IPS-NIHi7 (cell line): ENCODE measurements around the gene RAI1.

Experiments
- DNase-seq: peaks from one replicate; pipeline ENCODE4 v3.0.0; 2012; ENCODE audit warnings: mixed read lengths; ENCODE audit errors: extremely low spot score

The RAI1 gene

DNA sequence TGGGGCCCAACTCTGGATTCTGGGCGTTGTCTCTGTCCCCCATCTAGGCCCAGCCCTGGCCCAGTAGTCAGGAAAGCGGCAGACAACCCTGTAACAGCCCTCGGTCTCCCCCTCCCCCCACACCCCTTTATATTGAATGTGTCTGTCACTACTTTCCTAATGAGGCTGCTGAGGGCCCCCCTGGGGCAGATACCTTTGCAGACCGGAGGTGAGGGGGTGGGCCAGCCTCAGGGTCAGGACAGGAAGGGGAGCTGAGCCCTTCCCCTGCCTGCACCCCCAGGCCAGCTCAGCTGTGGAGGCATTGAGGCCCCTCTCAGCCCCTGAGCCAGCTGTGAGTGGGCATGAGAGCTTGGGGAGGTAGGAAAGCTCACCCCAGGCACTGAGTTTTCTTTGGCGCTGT is 17.1 kb downstream of the RAI1 start:
- no peak for DNase-seq

DNA sequence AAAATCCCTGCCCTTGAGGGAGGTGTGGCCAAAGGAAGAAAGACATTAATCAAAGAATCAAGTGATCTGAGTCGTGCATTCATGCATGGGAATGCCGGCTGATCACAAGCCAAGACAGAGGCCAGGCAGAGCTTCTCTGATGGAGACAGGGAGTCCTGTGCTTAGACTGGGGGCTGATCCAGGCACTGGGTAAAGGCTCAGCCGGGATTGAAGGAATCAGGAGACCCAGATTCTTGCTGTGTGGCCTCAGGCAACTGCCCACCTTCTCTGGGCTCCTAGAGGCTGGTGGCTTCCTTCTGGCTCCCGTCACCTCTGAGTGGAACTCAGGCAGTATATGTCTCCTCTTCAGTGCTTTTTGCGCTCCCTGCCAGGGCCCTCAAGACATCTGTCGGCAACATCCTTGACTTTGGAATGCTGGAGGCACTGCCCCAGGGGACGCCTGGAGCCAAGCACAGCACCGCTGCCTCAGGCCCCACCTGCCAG is 17.7 kb downstream of the RAI1 start:
- no peak for DNase-seq

DNA sequence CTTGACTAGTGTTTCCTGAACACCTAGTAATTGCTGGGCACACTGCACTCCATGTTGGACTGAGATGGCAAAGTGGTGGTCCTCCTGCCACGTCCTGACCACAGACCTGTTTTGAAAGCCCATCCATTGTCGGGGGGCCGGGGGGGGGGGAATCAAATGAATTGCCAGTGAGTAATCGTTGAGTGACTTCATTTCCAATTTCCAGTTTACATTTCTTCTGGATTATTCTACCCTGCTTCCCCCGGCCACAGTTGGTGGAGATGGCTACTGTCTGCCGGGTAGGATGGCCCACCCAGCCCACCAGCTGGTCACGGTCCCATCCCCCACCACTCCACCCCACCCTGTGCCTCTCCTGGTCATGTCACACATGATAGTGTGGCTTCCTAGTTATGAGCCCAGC is 18.2 kb downstream of the RAI1 start:
- no peak for DNase-seq

DNA sequence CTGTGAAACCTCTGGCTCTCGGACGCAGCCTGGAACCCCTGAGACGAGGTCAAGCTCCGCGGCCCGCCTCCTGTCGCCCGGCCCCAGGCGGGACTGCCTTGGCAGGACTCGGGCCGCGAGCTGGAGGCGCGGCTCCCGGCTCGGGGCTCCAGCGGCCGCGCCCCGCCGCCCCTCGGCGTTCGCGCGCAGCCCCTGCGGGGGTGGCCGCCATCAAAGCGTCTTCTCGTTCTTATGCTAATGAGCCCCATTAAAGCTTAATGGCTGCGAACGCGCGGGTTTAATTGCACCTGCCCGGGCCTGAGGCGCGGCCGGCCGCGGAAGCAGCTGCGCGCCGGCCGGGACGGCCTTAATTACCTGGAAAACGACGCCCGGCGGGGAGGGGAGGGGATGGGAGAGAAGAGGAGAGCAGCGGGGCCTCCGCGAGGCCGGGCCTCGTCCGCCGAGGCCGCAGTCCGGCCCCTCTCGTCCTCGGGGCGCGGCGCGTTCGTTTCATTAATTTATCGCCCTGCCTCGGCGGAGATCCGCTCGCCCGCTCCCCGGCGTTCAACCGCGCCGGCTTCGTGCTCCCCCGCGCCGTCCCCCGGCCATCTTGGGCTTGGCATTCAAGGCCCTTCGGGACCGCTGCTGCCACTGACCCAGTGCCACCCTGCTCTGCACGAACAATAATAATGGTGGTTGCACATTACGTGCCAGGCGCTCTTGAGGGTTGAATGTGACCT is 19.2 kb downstream of the RAI1 start:
- peak; percentile 84 for DNase-seq

DNA sequence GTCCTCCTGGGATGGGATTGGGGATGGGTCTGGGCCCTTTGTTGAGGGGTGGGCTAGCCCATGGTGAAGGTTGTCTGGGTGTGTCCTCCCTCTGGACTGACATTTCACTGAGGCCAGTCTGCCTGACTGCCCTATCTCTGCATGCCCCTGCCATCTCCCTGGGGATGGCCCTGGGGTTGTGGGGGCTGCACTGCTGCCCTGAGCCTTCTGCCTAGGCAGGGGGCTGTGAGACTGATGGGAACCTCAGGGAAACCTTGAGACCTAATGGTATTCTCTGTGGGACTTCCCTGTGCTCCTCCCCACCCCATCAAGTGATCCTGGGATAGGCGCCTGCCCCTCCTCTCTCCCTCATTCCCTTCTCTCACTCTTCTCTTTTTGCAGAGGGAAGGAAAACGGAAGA is 19.9 kb downstream of the RAI1 start:
- DNase-seq: no peak

DNA sequence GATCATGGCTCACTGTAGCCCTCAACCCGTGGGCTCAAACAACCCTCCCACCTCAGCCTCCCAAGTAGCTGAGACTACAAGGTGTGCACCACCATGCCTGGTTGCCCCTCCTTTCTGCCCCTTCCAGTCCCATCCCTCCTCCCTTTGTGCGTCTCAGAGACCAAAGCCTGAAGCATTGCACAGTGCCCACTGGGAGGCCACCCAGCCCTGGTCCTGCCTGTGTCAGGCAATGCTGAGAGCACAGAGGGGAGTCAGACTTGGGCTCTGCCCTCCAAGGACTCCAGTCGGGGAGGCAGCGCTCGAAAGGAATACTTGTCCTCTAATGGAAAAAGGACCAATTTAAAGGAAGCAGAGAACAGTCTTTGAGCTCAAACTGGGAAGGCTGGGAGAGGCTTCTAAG is 20.4 kb downstream of the RAI1 start:
- DNase-seq: no peak

DNA sequence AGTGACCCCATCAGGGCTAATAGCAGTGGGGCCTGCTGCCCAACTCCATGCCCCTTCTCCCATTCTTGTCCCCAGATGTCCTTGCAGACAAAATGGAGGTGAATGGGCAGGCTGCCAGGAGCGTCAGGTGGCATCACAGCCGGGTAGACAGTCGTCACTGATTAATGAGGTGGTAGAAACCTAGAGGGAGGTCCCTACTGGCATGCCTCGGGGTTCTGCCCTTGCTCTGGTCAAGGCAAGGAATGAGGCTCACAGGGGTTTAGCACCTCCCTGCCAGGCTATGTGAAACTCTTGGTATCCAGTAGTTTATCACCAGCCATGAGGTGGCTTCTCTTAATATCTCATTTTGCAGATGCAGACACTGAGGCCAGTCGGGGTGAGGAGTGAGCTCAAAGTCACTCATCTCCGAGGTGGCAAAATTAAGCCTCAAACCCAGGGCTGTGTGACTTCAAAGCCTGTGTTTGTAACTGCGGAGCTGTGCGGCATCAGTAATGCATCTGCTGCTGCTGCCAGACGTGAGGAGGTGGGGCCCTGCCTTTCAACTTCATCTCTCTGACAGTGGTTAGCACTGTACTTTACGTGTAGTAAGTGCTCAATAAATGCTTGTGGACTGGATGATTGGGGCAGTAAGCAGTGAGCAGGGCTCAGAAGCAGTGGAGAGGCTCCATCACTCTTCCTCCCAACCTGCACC is 21.3 kb downstream of the RAI1 start:
- DNase-seq: no peak

DNA sequence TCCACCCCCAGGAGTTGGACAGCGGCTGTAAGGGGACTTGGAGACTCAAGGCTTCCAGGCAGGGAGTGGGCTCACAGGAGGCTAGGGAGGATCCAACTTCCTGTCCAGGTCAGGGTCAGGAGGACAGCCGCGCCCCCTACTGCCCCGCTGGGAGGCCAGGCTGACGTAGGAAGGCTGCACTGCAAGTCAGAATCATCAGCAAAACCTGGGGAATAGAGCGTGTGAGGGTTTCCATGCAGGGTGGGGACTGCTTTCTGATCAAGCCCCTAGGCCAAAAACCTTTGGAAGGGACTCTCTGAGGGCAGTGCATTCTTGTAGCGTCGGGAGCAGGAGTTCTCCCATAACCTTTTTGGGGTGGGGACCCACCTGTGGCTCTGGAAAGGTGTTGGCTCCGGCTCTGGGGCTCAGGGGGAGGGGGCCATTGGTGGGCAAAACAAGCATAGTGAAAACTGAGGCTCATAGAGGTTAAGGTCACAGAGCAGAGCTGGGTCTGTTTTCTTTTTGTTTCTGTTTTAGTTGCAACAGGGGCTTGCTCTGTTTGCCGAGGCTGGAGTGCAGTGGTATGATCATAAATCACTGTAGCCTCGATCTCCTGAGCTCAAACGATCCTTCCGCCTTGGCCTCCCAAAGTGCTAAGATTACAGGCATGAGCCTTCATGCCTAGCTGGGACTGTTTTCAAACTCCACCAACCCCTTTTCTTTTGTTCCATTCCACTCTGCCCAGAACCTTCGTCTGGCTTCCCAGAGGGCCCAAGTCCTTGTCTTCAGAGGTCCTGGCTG is 22.1 kb downstream of the RAI1 start:
- DNase-seq: peak; percentile 60

DNA sequence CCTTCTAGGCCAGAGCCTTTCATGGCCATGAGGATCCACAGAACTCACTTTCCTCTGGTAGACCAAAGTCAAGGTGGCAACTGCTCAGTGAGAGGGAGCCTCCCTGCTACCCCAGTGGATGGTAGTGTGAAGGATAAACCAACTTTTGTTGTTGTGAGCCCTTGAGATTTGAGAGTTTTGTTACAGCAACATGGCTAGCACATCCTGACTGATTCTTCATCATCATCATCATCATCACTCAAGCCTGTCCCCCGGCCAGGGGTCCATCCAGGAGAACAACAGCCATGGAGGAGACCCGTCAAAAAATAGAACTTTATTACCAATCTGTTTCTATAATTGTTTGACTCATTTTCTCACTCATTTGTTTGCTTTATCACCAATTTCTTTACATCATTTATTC is 23.7 kb downstream of the RAI1 start:
- no peak for DNase-seq

DNA sequence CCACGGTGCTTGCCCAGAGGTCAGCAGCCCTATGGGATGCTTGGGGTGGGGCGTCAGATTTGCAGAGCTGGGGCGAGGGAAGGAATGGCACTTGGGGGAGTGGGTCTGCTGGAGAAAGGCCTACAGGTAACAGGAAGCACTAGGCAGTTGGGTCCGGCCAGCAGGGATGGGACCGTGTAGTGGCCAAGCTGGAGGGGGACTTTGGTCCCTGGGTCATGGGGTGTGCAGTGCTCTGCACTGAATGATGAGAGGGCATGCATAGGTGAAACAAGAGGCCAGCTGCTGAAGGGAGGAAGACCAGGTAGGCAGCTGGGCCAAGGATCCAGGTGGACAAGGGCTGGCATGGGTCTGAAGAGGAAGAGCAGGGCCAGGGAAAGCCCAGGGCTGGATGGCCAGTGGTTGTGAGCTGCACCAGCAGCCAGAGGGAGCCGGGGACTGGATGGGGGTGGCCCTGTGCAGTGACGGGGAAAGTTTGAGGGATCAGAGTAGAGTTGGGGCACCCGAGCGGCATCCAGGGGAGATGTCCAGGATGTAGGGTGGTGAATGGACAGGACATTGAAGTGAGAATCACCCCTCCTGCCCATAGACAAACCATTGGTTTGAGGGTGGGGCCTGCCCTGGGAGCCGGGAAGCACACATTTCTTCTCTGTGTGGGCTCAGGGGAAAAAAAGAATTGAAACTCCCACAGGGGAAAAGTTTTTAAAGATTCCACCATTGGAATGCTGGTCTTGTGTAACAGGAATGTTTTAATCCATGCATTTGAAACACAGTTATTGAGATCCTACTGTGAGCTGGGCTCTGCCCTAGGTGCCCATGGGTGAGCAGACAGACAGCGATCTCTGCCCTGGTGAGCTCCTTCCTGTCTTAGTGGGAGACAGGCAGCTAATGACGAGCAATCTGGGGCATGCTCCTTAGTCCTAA is 25.1 kb downstream of the RAI1 start:
- no peak for DNase-seq

DNA sequence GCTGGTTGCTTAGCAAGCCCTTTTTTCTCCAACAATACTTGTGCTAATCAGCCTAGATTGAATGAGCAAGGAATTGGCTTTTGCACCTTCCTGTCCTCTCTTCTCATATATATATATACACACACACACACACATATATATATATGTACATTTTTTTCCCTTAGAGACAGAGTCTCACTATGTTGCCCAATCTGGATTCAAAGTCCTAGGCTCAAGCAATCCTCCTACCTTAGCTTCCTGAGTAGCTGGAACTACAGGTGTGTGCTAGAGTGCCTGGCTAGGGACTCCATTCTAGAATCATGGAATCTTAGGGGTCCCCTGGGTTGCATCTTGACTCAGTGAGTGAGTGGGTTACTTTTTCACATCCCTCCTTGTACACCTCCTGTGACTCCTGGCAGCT is 27.0 kb downstream of the RAI1 start:
- no peak for DNase-seq

DNA sequence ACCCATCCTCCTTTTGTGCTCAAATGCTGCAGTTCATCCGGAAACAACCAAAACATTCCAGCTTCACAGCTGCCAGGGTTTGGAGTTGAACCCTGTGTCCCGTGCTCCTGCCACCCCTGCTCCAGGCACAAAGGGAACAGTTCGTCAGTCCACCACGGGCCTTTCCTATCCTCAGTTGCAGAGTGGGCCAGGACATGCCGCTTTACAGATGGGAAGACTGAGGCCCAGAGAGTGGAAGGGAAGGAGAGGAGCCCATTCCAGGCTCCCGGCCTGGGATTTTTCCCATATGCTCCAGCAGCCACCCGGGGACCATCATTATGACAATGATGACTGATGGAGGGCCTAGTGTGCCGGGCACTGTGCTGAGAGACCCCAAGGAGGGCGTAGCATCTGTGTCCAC is 27.6 kb downstream of the RAI1 start:
- DNase-seq: no peak

DNA sequence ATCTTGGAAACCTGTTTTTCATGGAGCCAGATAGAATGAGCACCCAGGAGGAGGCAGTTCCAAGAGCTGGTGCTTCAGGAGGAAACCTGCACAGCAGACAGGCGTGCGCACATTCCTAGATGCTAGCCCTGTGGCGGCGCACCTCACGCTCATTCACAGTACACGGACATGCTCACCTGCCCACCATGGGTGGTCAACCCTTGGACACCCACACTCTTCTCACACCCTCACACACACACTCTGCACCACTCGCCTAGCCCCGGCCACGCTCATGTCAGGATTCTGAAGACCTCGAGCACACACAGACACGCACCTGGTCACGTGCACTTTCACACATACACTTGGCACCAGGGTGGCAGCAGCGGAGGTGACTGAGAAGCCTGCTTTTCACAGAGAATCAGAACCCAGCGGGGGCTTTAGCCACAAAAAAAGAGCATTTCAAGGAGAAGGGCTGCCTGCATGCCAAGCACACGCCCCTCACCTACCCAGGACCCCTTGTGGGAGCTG is 28.6 kb downstream of the RAI1 start:
- DNase-seq: no peak

DNA sequence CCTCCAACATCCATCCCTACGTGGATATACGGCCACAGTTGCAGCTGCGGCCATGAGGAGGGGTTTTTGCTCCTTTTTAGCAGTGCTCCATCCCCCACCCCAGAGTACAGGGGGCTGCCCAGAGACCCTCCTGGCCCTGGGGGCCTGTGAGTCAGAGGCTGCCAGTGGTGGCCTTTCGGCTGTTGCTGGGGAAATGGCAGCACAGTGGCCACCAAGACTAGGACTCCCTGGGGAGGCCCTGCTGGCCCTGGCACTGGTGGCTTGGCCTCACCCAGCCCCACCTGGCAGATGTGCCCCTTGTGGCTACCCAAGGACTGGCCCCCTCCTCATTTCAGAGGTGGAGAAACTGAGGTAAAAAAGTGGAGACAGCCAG is 29.1 kb downstream of the RAI1 start:
- DNase-seq: no peak

DNA sequence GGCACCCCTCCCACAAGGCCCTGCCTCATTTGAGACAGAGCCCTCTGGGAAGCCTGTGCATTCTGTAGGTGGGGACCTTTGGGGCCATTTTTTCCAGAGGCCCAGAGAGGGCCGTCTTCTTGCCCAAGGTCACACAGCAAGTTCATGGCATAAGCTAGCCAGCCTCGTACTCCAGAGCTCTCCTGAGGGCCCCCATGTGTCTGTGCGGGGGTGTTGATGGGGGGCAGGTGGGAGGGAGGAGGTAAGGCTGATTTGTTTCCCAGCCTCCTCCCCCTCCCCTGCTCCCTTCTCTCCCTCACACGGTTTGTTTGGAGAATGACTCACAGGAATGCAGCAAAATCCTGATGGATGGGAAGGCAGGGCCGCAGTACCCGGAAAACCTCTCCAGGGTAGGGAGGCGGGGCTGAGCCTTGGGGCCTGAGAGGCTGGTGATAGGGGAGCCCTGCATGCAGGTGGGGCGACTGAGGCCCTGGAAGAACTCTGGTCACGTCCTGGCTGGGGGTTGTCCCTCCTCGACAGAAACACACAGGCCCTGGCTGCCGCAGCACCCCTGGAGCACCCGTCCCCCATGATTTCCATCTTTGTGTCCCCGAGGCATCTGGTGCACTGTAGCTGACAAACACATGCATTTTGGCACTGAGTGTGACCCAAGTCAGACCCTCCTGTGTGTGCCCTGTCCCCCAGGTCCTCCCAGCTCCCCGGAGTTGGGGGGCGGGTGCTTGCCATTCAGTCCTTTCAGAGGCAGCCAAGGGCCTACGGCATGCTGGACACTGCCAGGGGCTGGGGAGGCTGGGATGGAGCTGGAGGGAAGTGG is 29.7 kb downstream of the RAI1 start:
- DNase-seq: peak; percentile 81

DNA sequence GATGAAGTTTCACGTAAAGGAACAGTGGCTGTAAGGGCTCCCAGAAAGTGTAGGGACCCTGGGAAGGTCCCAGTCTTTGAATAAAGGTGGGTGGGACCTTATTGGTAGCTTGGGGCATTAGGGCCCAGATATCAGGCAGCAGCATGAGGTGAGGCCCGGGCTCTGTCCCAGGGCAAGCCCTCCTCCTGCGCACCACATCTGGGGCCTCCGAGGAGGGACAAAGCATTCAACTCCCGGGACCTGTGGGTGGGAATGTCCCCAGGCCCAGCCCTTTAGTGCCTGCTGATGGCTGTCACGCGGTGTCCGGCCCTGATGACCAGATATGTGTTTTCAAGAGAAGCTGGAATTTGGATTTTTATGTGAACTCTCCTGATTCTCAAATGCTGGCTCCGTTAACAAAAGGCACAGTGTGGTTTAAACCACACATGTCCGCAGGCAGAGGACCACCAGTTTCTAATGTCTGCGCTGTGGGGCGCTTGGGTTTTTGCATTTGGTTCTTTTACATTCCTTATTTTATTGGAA is 30.4 kb downstream of the RAI1 start:
- DNase-seq: peak; percentile 37

DNA sequence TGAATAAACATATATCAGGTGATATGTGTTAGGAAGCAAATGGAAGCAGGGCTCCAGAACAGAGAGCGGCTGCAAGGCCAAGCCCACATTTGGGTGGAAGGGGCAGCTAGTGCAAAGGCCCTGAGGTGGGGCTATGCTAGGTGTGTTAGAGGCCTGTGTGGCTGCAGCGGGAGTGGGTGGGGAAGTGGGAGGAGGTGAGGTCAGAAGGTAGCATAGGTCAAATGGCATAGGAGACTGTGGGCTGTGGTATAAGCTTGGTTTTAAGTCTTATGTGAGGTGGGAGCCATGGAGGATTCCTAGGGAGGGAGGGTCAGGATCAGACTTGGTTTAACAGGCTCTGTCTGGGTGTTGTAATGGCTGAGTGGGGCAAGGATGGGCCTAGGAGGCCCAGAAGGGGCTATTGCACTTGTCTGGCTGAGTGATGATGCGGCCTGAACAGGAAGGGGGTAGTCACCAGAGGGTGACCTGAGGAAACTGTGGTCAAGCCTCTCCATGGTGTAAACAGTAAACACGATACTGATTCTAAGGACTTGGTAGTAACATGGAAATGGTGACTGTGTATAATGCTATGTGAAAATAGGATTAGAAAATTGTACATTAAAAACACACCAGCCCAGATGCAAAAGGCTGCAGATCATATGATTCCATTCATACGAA is 31.1 kb downstream of the RAI1 start:
- DNase-seq: no peak

DNA sequence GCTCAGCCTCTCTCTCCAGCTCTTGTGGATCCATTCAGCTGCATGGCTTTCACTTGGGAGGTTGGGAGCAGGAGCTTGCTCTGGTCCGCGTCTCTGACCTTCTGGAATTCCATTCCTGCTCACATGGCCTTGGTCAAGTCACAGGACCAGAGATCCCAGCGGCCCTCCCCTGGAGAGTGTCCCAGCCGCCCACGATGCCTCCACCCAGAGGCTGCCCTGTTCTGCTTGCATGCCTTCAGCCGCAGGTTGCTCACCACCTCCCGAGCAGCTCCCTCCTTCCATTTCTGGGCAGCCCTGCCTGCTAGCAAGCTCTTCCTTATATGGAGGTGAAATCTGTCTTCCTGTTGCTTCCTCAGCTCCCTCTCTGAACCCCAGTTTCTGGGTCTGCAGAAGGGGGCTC is 32.6 kb downstream of the RAI1 start:
- DNase-seq: no peak

DNA sequence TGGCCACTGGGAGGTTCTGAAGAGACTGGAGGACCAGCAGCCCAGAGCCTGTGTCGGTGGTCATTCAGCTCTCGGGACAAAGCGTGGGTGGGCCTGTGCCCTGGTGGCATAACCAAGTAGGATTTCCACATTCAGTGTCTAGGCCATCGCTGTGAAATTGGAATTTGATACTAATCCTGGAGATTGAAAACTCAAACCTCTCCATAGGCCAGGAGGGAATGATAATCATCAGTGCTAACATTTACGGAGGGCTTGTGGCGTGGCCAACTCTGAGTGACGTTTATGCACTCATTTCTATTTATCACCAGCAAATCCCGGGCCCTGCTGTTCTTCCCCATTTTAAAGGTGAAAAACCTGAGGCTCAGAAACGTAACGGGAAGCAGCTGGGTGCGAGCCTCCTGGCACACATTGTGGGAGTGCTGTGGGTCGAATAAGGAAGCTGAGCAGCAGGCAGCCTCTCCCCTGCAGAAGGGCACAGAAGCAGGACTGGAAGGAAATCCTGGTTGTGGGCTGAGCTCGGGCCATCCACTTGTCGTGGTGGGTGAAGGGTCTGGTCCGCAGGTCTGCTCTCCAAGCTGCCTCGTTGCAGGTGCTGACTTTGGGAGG is 33.1 kb downstream of the RAI1 start:
- DNase-seq: no peak
